Large intestine (tissue), 3 donors: ENCODE data around the gene INCA1. TPM values are rescaled to one million over a fixed set of nuclear protein-coding genes. Genes with fewer than 3 reads are reported as not detected.
"Not testable (repeated sequence)": the region's sequence is repeated elsewhere in the genome, so short reads cannot be mapped to it uniquely, and the experiment has no call there.

Experiments
- DNase-seq, 2 donors: peaks; one replicate each; pipeline versions ENCODE4 v3.0.0 to v3.0.0-alpha.2; 2013
- H3K27ac ChIP-seq: one replicate; pipeline ENCODE4 v1.5.1; 2013; ENCODE audit warnings: low read length
- H3K27me3 ChIP-seq: 2 replicates; pipeline ENCODE4 v1.6.1; 2013; ENCODE audit warnings: low read length; ENCODE audit not compliant: control insufficient read depth, insufficient read depth
- H3K36me3 ChIP-seq: 2 replicates; pipeline ENCODE4 v1.6.1; 2013; ENCODE audit warnings: low read length; ENCODE audit not compliant: control insufficient read depth, insufficient read depth
- H3K4me1 ChIP-seq: one replicate; pipeline ENCODE4 v1.6.1; 2013; ENCODE audit warnings: low read length; ENCODE audit not compliant: control insufficient read depth, insufficient read depth
- H3K4me3 ChIP-seq: one replicate; pipeline ENCODE4 v1.5.1; 2013; ENCODE audit warnings: low read length
- H3K9me3 ChIP-seq: one replicate; pipeline ENCODE4 v1.6.1; 2013; ENCODE audit warnings: mild to moderate bottlenecking, low read depth, low read length, moderate library complexity; ENCODE audit not compliant: control insufficient read depth
- WGBS: methylation state at CpG from one replicate; pipeline ENCODE4 v1.1.5; 2013; ENCODE audit warnings: low lambda C conversion rate; ENCODE audit not compliant: insufficient coverage; 5-methylcytosine and 5-hydroxymethylcytosine counted together
- polyA plus RNA-seq: library from polyadenylated mRNA; unstranded; fragments of 120-200 nt; gene quantifications from one replicate; pipeline ENCODE4 v1.2.1, GENCODE V29; 2013

The INCA1 gene
- polyA plus RNA-seq, 1 donor, result 4.6 TPM

- peaks cover 9% of the 10 kb centered on the region for H3K27me3 ChIP-seq
- no CpG with 5 or more reads among the region's 6 CpGs for WGBS
- DNase-seq, result no peak
- no peaks in the 10 kb centered on the region for H3K36me3 ChIP-seq
- no peaks in the 10 kb centered on the region for H3K9me3 ChIP-seq
- no peaks in the 10 kb centered on the region for H3K4me1 ChIP-seq
- no peak overlapping the region for H3K4me3 ChIP-seq
- H3K27ac ChIP-seq, result no peak overlapping the region
Measured at GRCh38 chr17:5032865-5033264, 35.5 kb upstream of the INCA1 start.

GRCh38 chr17:5031365-5032082 lies 34.2 kb upstream of the INCA1 start:
- H3K27ac ChIP-seq, result peak overlapping the region; percentile 41
- peak; percentile 79 to 81 for DNase-seq
- peak overlapping the region; percentile 37 for H3K4me3 ChIP-seq
- peaks cover 9% of the 10 kb centered on the region for H3K27me3 ChIP-seq
- no peaks in the 10 kb centered on the region for H3K9me3 ChIP-seq
- no peaks in the 10 kb centered on the region for H3K36me3 ChIP-seq
- H3K4me1 ChIP-seq, result no peaks in the 10 kb centered on the region
- 21% methylated on average over 2 of the region's 48 CpGs for WGBS

- not testable (repeated sequence) for H3K4me3 ChIP-seq, H3K9me3 ChIP-seq, H3K36me3 ChIP-seq, DNase-seq, H3K27me3 ChIP-seq, H3K27ac ChIP-seq, H3K4me1 ChIP-seq
- WGBS, result no CpG with 5 or more reads among the region's 2 CpGs
Measured at GRCh38 chr17:5030168-5030567, 32.8 kb upstream of the INCA1 start.

- H3K9me3 ChIP-seq, result no peaks in the 10 kb centered on the region
- no peaks in the 10 kb centered on the region for H3K4me1 ChIP-seq
- no peak for DNase-seq
- H3K27me3 ChIP-seq, result no peaks in the 10 kb centered on the region
- no peak overlapping the region for H3K27ac ChIP-seq
- WGBS, result 68% methylated on average over 3 of the region's 5 CpGs
- no peak overlapping the region for H3K4me3 ChIP-seq
- peaks cover 13% of the 10 kb centered on the region for H3K36me3 ChIP-seq
Measured at GRCh38 chr17:5027916-5028315, 30.6 kb upstream of the INCA1 start.

- Histone ChIP-seq H3K27me3 (no peaks in the 10 kb centered on the region), H3K27ac (no peak overlapping the region), H3K36me3 (peaks cover 19% of the 10 kb centered on the region), H3K9me3 (no peaks in the 10 kb centered on the region), H3K4me3 (no peak overlapping the region), H3K4me1 (no peaks in the 10 kb centered on the region)
- WGBS, result no CpG with 5 or more reads among the region's 6 CpGs
- no peak for DNase-seq
Measured at GRCh38 chr17:5027299-5027698, 30.0 kb upstream of the INCA1 start.

GRCh38 chr17:5024604-5025003 lies 27.3 kb upstream of the INCA1 start:
- no peaks in the 10 kb centered on the region for H3K4me1 ChIP-seq
- no peaks in the 10 kb centered on the region for H3K27me3 ChIP-seq
- WGBS, result 100% methylated on average over 2 of the region's 4 CpGs
- peaks cover 42% of the 10 kb centered on the region for H3K36me3 ChIP-seq
- H3K9me3 ChIP-seq, result no peaks in the 10 kb centered on the region
- no peak overlapping the region for H3K4me3 ChIP-seq
- H3K27ac ChIP-seq, result no peak overlapping the region
- DNase-seq, result no peak

- WGBS, result no CpG with 5 or more reads among the region's 29 CpGs
- no peak for DNase-seq
- Histone ChIP-seq H3K4me1 (no peaks in the 10 kb centered on the region), H3K9me3 (no peaks in the 10 kb centered on the region), H3K4me3 (no peak overlapping the region), H3K27ac (no peak overlapping the region), H3K27me3 (no peaks in the 10 kb centered on the region), H3K36me3 (peaks cover 52% of the 10 kb centered on the region)
Measured at GRCh38 chr17:5023588-5024147, 26.3 kb upstream of the INCA1 start.

- peaks cover 61% of the 10 kb centered on the region for H3K36me3 ChIP-seq
- DNase-seq, result no peak
- no peaks in the 10 kb centered on the region for H3K9me3 ChIP-seq
- H3K27ac ChIP-seq, result no peak overlapping the region
- no CpG with 5 or more reads among the region's 30 CpGs for WGBS
- no peaks in the 10 kb centered on the region for H3K4me1 ChIP-seq
- no peaks in the 10 kb centered on the region for H3K27me3 ChIP-seq
- H3K4me3 ChIP-seq, result no peak overlapping the region
Measured at GRCh38 chr17:5022171-5022711, 24.9 kb upstream of the INCA1 start.

GRCh38 chr17:5020502-5021023 lies 23.2 kb upstream of the INCA1 start:
- Histone ChIP-seq H3K36me3 (peaks cover 73% of the 10 kb centered on the region), H3K4me1 (no peaks in the 10 kb centered on the region), H3K27me3 (no peaks in the 10 kb centered on the region), H3K9me3 (no peaks in the 10 kb centered on the region), H3K27ac (no peak overlapping the region), H3K4me3 (no peak overlapping the region)
- DNase-seq, result no peak
- WGBS, result no CpG with 5 or more reads among the region's 20 CpGs

- no peak for DNase-seq
- no peaks in the 10 kb centered on the region for H3K27me3 ChIP-seq
- WGBS, result no CpG with 5 or more reads among the region's 1 CpG
- H3K27ac ChIP-seq, result no peak overlapping the region
- no peaks in the 10 kb centered on the region for H3K4me1 ChIP-seq
- no peak overlapping the region for H3K4me3 ChIP-seq
- H3K9me3 ChIP-seq, result no peaks in the 10 kb centered on the region
- H3K36me3 ChIP-seq, result peaks cover 77% of the 10 kb centered on the region
Measured at GRCh38 chr17:5019475-5019956, 22.2 kb upstream of the INCA1 start.
